AG09309 (cell line): ENCODE results near the gene CEP41.

ENCODE experiments used
- DNase-seq: peaks from one replicate; pipeline ENCODE4 v3.0.0-alpha.2; 2010; ENCODE audit warnings: low read depth
- H3K4me3 ChIP-seq: 2 replicates; pipeline ENCODE4 v1.5.1; 2011; ENCODE audit warnings: mild to moderate bottlenecking, low read depth, low read length, moderate library complexity; ENCODE audit not compliant: control insufficient read depth
- CTCF ChIP-seq: IDR thresholded peaks from 2 replicates; pipeline ENCODE4 v1.5.1; 2011; ENCODE audit warnings: mild to moderate bottlenecking, low read depth, low read length, inconsistent platforms; ENCODE audit not compliant: insufficient read depth, control insufficient read depth; ENCODE audit errors: missing control alignments

Gene CEP41

DNA sequence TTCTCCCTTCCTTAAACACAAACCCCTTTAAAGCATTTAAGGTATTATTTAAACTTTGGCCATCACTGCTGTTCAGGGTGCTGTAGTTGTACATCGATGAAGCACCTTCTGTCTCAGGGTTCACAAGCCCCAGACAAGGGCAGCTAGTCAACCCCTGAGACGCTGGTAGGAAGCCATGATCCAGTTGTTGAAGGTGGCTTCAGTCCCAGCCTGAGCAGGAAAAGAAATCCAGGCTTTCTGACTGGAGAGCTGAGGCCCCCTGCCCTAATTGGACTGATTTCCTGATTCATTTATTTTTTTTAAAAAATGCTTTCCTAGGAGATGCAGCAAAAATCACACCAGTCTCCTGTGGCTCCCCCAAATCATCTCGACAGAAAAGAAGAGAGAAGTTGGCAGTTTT lies 44.7 kb downstream of the CEP41 start:
- no peak for TF ChIP-seq CTCF
- no peak for DNase-seq
- H3K4me3 ChIP-seq = no peak overlapping the region

GRCh38 chr7:130395421-130395820 lies 45.4 kb downstream of the CEP41 start:
- no peak for TF ChIP-seq CTCF
- no peak overlapping the region for H3K4me3 ChIP-seq
- DNase-seq = no peak

- no peak for DNase-seq
These were observed 46.2 kb downstream of the CEP41 start for GRCh38 chr7:130394421-130395195.

GRCh38 chr7:130393841-130394411 lies 46.9 kb downstream of the CEP41 start:
- no peak for TF ChIP-seq CTCF
- no peak overlapping the region for H3K4me3 ChIP-seq
- no peak for DNase-seq

More at GRCh38 chr7:130394421-130395195, 46.2 kb downstream of the CEP41 start:
- H3K4me3 ChIP-seq = no peak overlapping the region
- TF ChIP-seq CTCF = no peak

DNA sequence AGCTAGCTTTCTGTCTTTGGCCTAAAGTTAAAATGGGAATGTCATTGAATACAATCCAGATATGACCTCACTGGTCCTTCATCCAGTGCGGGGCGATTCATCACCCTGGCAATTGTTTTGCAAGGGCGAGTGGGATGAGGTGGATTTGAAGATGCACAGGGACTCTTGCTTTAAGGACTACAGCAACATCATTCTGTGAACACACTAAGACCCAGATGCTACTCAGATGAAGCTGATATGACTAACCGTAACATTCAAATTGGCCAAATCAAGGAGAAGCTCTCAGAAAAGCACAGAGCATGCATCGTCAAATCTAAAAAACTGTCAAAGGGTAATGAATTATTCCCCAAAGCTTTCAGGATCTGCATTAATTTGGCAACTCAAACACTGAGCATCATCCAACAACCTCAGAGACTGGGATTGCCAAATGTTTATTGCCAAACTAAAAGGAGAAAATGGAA lies 47.7 kb downstream of the CEP41 start:
- no peak for DNase-seq
- H3K4me3 ChIP-seq = no peak overlapping the region
- no peak for TF ChIP-seq CTCF

DNA sequence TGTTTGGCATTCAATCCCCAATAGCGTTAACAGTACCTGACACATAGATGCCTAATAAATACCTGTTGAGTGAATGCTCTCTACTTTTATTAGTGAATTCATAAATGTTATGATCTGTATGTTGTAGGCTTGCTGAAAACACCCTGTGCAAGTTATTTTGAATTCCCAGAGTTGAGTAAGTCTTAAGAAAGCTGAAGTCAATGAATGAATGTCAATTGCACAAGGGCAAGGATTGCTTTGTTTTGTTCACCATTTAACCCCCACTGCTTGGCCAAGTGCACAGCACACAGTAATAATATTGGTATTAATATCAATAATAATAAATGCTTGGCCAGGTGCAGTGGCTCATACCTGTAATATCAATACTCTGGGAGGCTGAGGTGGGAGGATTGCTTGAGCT lies 50.3 kb downstream of the CEP41 start:
- no peak overlapping the region for H3K4me3 ChIP-seq
- no peak for DNase-seq
- no peak for TF ChIP-seq CTCF
